GM23248 (cell line): ENCODE data around the gene MSANTD1. TPM values are rescaled to one million over a fixed set of nuclear protein-coding genes. Genes with fewer than 3 reads are reported as not detected.
A peak's percentile ranks its signal among the peaks of the same experiment; 100 is the strongest.

Experiments used
- DNase-seq: peaks from one replicate; pipeline ENCODE4 v3.0.0-alpha.2; 2015
- H2AFZ ChIP-seq: fragments of 200-600 bp; sonication (generic); 2 replicates; pipeline ENCODE4 v1.6.1; 2016; ENCODE audit warnings: antibody characterized with exemption
- H3F3A ChIP-seq: fragments of 200-600 bp; sonication (generic); 2 replicates; pipeline ENCODE4 v1.6.1; 2016; ENCODE audit warnings: mild to moderate bottlenecking, antibody characterized with exemption, mixed run types; ENCODE audit not compliant: insufficient read depth
- H3K27ac ChIP-seq: fragments of 200-600 bp; sonication (generic); 2 replicates; pipeline ENCODE4 v1.5.1; 2016; ENCODE audit warnings: mild to moderate bottlenecking
- H3K27me3 ChIP-seq: fragments of 200-600 bp; sonication (generic); replicated peaks from 2 replicates; pipeline ENCODE4 v1.6.1; 2016; ENCODE audit warnings: mild to moderate bottlenecking; ENCODE audit not compliant: insufficient read depth
- H3K36me3 ChIP-seq: fragments of 200-600 bp; sonication (generic); 2 replicates; pipeline ENCODE4 v1.6.1; 2016; ENCODE audit warnings: low read depth, mild to moderate bottlenecking
- H3K4me1 ChIP-seq: fragments of 200-600 bp; sonication (generic); 2 replicates; pipeline ENCODE4 v1.6.1; 2016; ENCODE audit warnings: mild to moderate bottlenecking; ENCODE audit not compliant: insufficient read depth
- H3K4me2 ChIP-seq: fragments of 200-600 bp; sonication (generic); one replicate; pipeline ENCODE4 v1.6.1; 2016; ENCODE audit warnings: mild to moderate bottlenecking; ENCODE audit not compliant: unreplicated experiment
- H3K4me3 ChIP-seq: fragments of 200-600 bp; sonication (generic); 2 replicates; pipeline ENCODE4 v1.5.1; 2016; ENCODE audit warnings: mild to moderate bottlenecking
- H3K79me2 ChIP-seq: fragments of 200-600 bp; sonication (generic); 2 replicates; pipeline ENCODE4 v1.6.1; 2016; ENCODE audit warnings: mild to moderate bottlenecking; ENCODE audit not compliant: insufficient read depth
- H3K9ac ChIP-seq: fragments of 200-600 bp; sonication (generic); 2 replicates; pipeline ENCODE4 v1.6.1; 2016; ENCODE audit warnings: mild to moderate bottlenecking
- H3K9me2 ChIP-seq: fragments of 200-600 bp; sonication (generic); 2 replicates; pipeline ENCODE4 v1.6.1; 2016; ENCODE audit warnings: mixed run types, mild to moderate bottlenecking, moderate library complexity; ENCODE audit not compliant: insufficient read depth
- H3K9me3 ChIP-seq: fragments of 200-600 bp; sonication (generic); one replicate; pipeline ENCODE4 v1.6.1; 2017; ENCODE audit warnings: low read depth
- H4K20me1 ChIP-seq: fragments of 200-600 bp; sonication (generic); 2 replicates; pipeline ENCODE4 v1.6.0; 2016; ENCODE audit not compliant: insufficient read depth
- EZH2 ChIP-seq: fragments of 200-600 bp; sonication (generic); IDR thresholded peaks from 2 replicates; pipeline ENCODE4 v1.6.1; 2018; ENCODE audit warnings: antibody characterized with exemption, mild to moderate bottlenecking; ENCODE audit not compliant: insufficient read depth, poor library complexity, severe bottlenecking
- EZH2phosphoT487 ChIP-seq: fragments of 200-600 bp; sonication (generic); IDR thresholded peaks from 2 replicates; pipeline ENCODE4 v1.6.1; 2018; ENCODE audit warnings: antibody characterized with exemption, moderate library complexity, mild to moderate bottlenecking, low read depth; ENCODE audit not compliant: insufficient read depth
- WGBS, 2 experiments: methylation state at CpG; one replicate each; pipeline ENCODE4 v1.1.6; 2015 to 2017; ENCODE audit warnings: low lambda C conversion rate in 2 of 2, low coverage in 1 of 2; ENCODE audit errors: missing lambda C conversion rate in 2 of 2; 5-methylcytosine and 5-hydroxymethylcytosine counted together
- in situ Hi-C: fragments of 300-500 bp; cut with MboI; formaldehyde crosslinking; loops from 2 replicates; pipeline ENCODE4 v1.15.0; 2020
- polyA plus RNA-seq: library from polyadenylated mRNA; unstranded; fragments of >200 nt; fragmentation: Nextera tagmentation; extraction: Ambion mirVana; gene quantifications from 2 replicates; pipeline ENCODE4 v1.2.1, GENCODE V29; 2016
- total RNA-seq: library from RNA; depleted of rRNA; stranded (reverse); fragments of >200 nt; shearing (Covaris generic); gene quantifications from 2 replicates; pipeline ENCODE4 v1.2.3, GENCODE V29; 2014

MSANTD1 gene
- total and polyA plus RNA-seq, 2 experiments from 2014 or later = not detected

- WGBS, 2 experiments = 69 to 70% methylated on average over 15 to 16 of the region's 17 CpGs
- Histone ChIP-seq H3K4me2 (no peak overlapping the region), H3K4me3 (no peak overlapping the region), H3K9me2 (no peaks in the 10 kb centered on the region), H2AFZ (no peak overlapping the region), H3F3A (no peaks in the 10 kb centered on the region), H3K27me3 (peaks cover 8% of the 10 kb centered on the region; the same call in 1 of the 2 replicates), H3K27ac (no peak overlapping the region), H3K4me1 (no peaks in the 10 kb centered on the region), H3K9ac (no peak overlapping the region), H4K20me1 (no peaks in the 10 kb centered on the region), H3K36me3 (no peaks in the 10 kb centered on the region), H3K9me3 (no peaks in the 10 kb centered on the region), H3K79me2 (no peaks in the 10 kb centered on the region)
- no peak for DNase-seq
- TF ChIP-seq EZH2 (no peak), EZH2phosphoT487 (no peak)
- in situ Hi-C loops = no loop called here
These were observed 21.1 kb downstream of the MSANTD1 start for GRCh38 chr4:3269991-3270611.

DNA sequence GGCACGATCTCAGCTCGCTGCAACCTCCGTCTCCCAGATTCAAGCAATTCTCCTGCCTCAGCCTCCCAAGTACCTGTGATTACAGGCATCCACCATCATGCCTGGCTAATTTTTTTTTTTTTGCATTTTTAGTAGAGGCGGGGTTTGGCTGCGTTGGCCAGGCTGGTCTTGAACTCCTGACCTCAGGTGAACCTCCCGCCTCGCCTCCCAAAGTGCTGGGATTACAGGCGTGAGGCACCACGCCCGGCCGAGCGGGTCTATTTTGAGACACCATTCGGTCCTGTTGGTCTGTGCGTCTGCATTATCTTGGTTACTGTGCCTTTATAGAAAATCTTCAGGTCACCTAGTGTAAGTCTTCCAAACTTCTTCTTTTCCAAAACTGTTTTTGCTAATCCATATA lies 22.2 kb downstream of the MSANTD1 start:
- H4K20me1 ChIP-seq = no peaks in the 10 kb centered on the region
- no peaks in the 10 kb centered on the region for H3K4me1 ChIP-seq
- no peak for DNase-seq
- WGBS, 2 experiments = 82 to 84% methylated on average over 13 to 14 of the region's 14 CpGs
- H3K4me2 ChIP-seq = no peak overlapping the region
- no peaks in the 10 kb centered on the region for H3K9me2 ChIP-seq
- peaks cover 8% of the 10 kb centered on the region; the same call in 1 of the 2 replicates for H3K27me3 ChIP-seq
- no peaks in the 10 kb centered on the region for H3K79me2 ChIP-seq
- H3K9me3 ChIP-seq = no peaks in the 10 kb centered on the region
- TF ChIP-seq EZH2phosphoT487 (no peak), EZH2 (no peak)
- H2AFZ ChIP-seq = no peak overlapping the region
- H3K36me3 ChIP-seq = no peaks in the 10 kb centered on the region
- no peak overlapping the region for H3K4me3 ChIP-seq
- no peak overlapping the region for H3K27ac ChIP-seq
- H3K9ac ChIP-seq = no peak overlapping the region
- H3F3A ChIP-seq = no peaks in the 10 kb centered on the region
- in situ Hi-C loops = no loop called here

GRCh38 chr4:3276986-3277385 lies 28.0 kb downstream of the MSANTD1 start:
- no peaks in the 10 kb centered on the region for H3K9me3 ChIP-seq
- H3K4me2 ChIP-seq = no peak overlapping the region
- H3K27ac ChIP-seq = no peak overlapping the region
- no peaks in the 10 kb centered on the region for H4K20me1 ChIP-seq
- no peak overlapping the region for H3K4me3 ChIP-seq
- in situ Hi-C loops = no loop called here
- no peak overlapping the region for H2AFZ ChIP-seq
- no peak for TF ChIP-seq EZH2
- no peaks in the 10 kb centered on the region for H3K79me2 ChIP-seq
- 69 to 76% methylated on average over 9 of the region's 9 CpGs for WGBS, 2 experiments
- no peaks in the 10 kb centered on the region for H3K4me1 ChIP-seq
- H3K36me3 ChIP-seq = no peaks in the 10 kb centered on the region
- no peak overlapping the region for H3K9ac ChIP-seq
- peak; percentile 30 for DNase-seq
- H3K9me2 ChIP-seq = no peaks in the 10 kb centered on the region
- H3F3A ChIP-seq = no peaks in the 10 kb centered on the region
- peaks cover 3% of the 10 kb centered on the region for H3K27me3 ChIP-seq

- H3K9me3 ChIP-seq = no peaks in the 10 kb centered on the region
- H3K36me3 ChIP-seq = no peaks in the 10 kb centered on the region
- no peak overlapping the region for H3K27ac ChIP-seq
- in situ Hi-C loops = no loop called here
- H3K79me2 ChIP-seq = no peaks in the 10 kb centered on the region
- H3K9me2 ChIP-seq = no peaks in the 10 kb centered on the region
- H3K4me2 ChIP-seq = no peak overlapping the region
- no peak for DNase-seq
- no peak for TF ChIP-seq EZH2phosphoT487
- no peak for TF ChIP-seq EZH2
- no peak overlapping the region for H3K9ac ChIP-seq
- no peaks in the 10 kb centered on the region for H4K20me1 ChIP-seq
- H3K27me3 ChIP-seq = no peaks in the 10 kb centered on the region; the same call in 1 of the 2 replicates
- 61 to 63% methylated on average over 3 of the region's 3 CpGs for WGBS, 2 experiments
- no peaks in the 10 kb centered on the region for H3K4me1 ChIP-seq
- H2AFZ ChIP-seq = no peak overlapping the region
- no peak overlapping the region for H3K4me3 ChIP-seq
- H3F3A ChIP-seq = no peaks in the 10 kb centered on the region
These were observed 31.5 kb downstream of the MSANTD1 start for GRCh38 chr4:3280466-3280865.
